HepG2 (cell line): ENCODE results near the gene HOXD12. TPM values are rescaled to one million over a fixed set of nuclear protein-coding genes. Genes with fewer than 3 reads are reported as not detected.

Source experiments
- ARID2 ChIP-seq: sonication (generic); formaldehyde crosslinking; IDR thresholded peaks from 2 replicates; pipeline ENCODE4 v1.8.1; 2022; ENCODE audit warnings: mild to moderate bottlenecking, missing genetic modification reagents, borderline replicate concordance
- ETV5 ChIP-seq: IDR thresholded peaks from 2 replicates; pipeline ENCODE4 v1.6.1; 2018; ENCODE audit warnings: missing biosample characterization, missing genetic modification reagents, inconsistent platforms, borderline replicate concordance
- JUNB ChIP-seq: sonication (generic); formaldehyde crosslinking; IDR thresholded peaks from 2 replicates; pipeline ENCODE4 v1.8.0; 2022; ENCODE audit warnings: missing genetic modification reagents, mild to moderate bottlenecking, borderline replicate concordance
- LRRFIP1 ChIP-seq: sonication (generic); formaldehyde crosslinking; conservative IDR thresholded peaks from 2 replicates; pipeline ENCODE4 v1.4.0; 2020; ENCODE audit warnings: missing genetic modification reagents
- MEF2D ChIP-seq: sonication (generic); formaldehyde crosslinking; IDR thresholded peaks from 2 replicates; pipeline ENCODE4 v1.5.1; 2020; ENCODE audit warnings: mild to moderate bottlenecking, missing genetic modification reagents
- MIER2 ChIP-seq: IDR thresholded peaks from 2 replicates; pipeline ENCODE4 v1.6.1; 2016; ENCODE audit warnings: missing biosample characterization, missing genetic modification reagents
- NKX3-1 ChIP-seq: sonication (generic); formaldehyde crosslinking; IDR thresholded peaks from 2 replicates; pipeline ENCODE4 v1.5.0; 2020; ENCODE audit warnings: missing genetic modification reagents
- RCOR2 ChIP-seq: IDR thresholded peaks from 2 replicates; pipeline ENCODE4 v1.6.1; 2016; ENCODE audit warnings: missing biosample characterization, missing genetic modification reagents
- TFDP2 ChIP-seq: sonication (generic); formaldehyde crosslinking; IDR thresholded peaks from 2 replicates; pipeline ENCODE4 v1.4.0; 2020; ENCODE audit warnings: missing genetic modification reagents
- THAP11 ChIP-seq: IDR thresholded peaks from 2 replicates; pipeline ENCODE4 v1.6.1; 2016; ENCODE audit warnings: missing biosample characterization, missing genetic modification reagents
- THRA ChIP-seq: sonication (generic); formaldehyde crosslinking; IDR thresholded peaks from 2 replicates; pipeline ENCODE4 v1.4.0; 2020; ENCODE audit warnings: missing genetic modification reagents, borderline replicate concordance
- ZFP36 ChIP-seq: fragments of 150-350 bp; IDR thresholded peaks from 2 replicates; pipeline ENCODE4 v1.6.1; 2018; ENCODE audit warnings: borderline replicate concordance, low read length, low read depth; ENCODE audit not compliant: partially characterized antibody
- ZMYM2 ChIP-seq: sonication (generic); formaldehyde crosslinking; IDR thresholded peaks from 2 replicates; pipeline ENCODE4 v1.8.0; 2022; ENCODE audit warnings: mild to moderate bottlenecking, missing genetic modification reagents
- ZNF12 ChIP-seq: sonication (generic); formaldehyde crosslinking; IDR thresholded peaks from 2 replicates; pipeline ENCODE4 v1.5.0; 2020; ENCODE audit warnings: missing genetic modification reagents
- ZNF333 ChIP-seq: sonication (generic); formaldehyde crosslinking; IDR thresholded peaks from 2 replicates; pipeline ENCODE4 v1.4.0; 2020; ENCODE audit warnings: mild to moderate bottlenecking, missing genetic modification reagents, borderline replicate concordance
- ZNF431 ChIP-seq: sonication (generic); formaldehyde crosslinking; IDR thresholded peaks from 2 replicates; pipeline ENCODE4 v1.9.0; 2022; ENCODE audit warnings: missing genetic modification reagents, low read depth, mild to moderate bottlenecking, borderline replicate concordance
- ZNF441 ChIP-seq: sonication (generic); formaldehyde crosslinking; IDR thresholded peaks from 2 replicates; pipeline ENCODE4 v1.7.0; 2021; ENCODE audit warnings: missing genetic modification reagents, borderline replicate concordance
- ZNF451 ChIP-seq: sonication (generic); formaldehyde crosslinking; IDR thresholded peaks from 2 replicates; pipeline ENCODE4 v1.5.0; 2020; ENCODE audit warnings: mild to moderate bottlenecking, missing genetic modification reagents
- ZNF460 ChIP-seq: sonication (generic); formaldehyde crosslinking; IDR thresholded peaks from 2 replicates; pipeline ENCODE4 v1.5.1; 2020; ENCODE audit warnings: missing genetic modification reagents, mild to moderate bottlenecking, borderline replicate concordance
- ZNF674 ChIP-seq: sonication (generic); formaldehyde crosslinking; IDR thresholded peaks from 2 replicates; pipeline ENCODE4 v1.5.0; 2020; ENCODE audit warnings: low read depth, mild to moderate bottlenecking, missing genetic modification reagents
- ZNF775 ChIP-seq: sonication (generic); formaldehyde crosslinking; IDR thresholded peaks from 2 replicates; pipeline ENCODE4 v1.4.0; 2020; ENCODE audit warnings: missing genetic modification reagents, mild to moderate bottlenecking, moderate library complexity, borderline replicate concordance
- ZNF782 ChIP-seq: sonication (generic); formaldehyde crosslinking; IDR thresholded peaks from 2 replicates; pipeline ENCODE4 v1.4.0; 2020; ENCODE audit warnings: missing genetic modification reagents, mild to moderate bottlenecking, borderline replicate concordance
- ZNF83 ChIP-seq: sonication (generic); formaldehyde crosslinking; IDR thresholded peaks from 2 replicates; pipeline ENCODE4 v1.4.0; 2020; ENCODE audit warnings: missing genetic modification reagents, mild to moderate bottlenecking, borderline replicate concordance
- polyA plus RNA-seq, 8 experiments: library from polyadenylated mRNA; depleted of rRNA in 3 of 8; stranded (reverse) in 7 of 8; unstranded in 1 of 8; fragments of >200 nt; fragmentation: Illumina TruSeq in 4 of 8; extraction: Trizol in 4 of 8; gene quantifications; 2 replicates each; pipeline versions ENCODE4 v1.2.1 to v1.2.3, GENCODE V29; 2011 to 2016; ENCODE audit warnings: low read depth in 4 of 8, missing spikeins in 1 of 8, mixed read lengths in 1 of 8; ENCODE audit not compliant: insufficient read depth in 1 of 8
- total RNA-seq, 5 experiments: library from RNA; depleted of rRNA; stranded (reverse); fragments of >200 nt; fragmentation: Illumina TruSeq; extraction: Trizol; gene quantifications; 2 replicates each; pipeline ENCODE4 v1.2.3, GENCODE V29; 2016; ENCODE audit warnings: low read depth in 1 of 5
- TF ChIP-seq, protein P1 (sequence below): sonication (generic); formaldehyde crosslinking; IDR thresholded peaks from 2 replicates; pipeline ENCODE4 v1.8.0; 2023; ENCODE audit warnings: mild to moderate bottlenecking, missing genetic modification reagents

HOXD12 gene
- total and polyA plus RNA-seq, 2 of the 13 experiments (the other 11 are each of a cell fraction or from before 2014, with no cell fraction given): not detected

DNA sequence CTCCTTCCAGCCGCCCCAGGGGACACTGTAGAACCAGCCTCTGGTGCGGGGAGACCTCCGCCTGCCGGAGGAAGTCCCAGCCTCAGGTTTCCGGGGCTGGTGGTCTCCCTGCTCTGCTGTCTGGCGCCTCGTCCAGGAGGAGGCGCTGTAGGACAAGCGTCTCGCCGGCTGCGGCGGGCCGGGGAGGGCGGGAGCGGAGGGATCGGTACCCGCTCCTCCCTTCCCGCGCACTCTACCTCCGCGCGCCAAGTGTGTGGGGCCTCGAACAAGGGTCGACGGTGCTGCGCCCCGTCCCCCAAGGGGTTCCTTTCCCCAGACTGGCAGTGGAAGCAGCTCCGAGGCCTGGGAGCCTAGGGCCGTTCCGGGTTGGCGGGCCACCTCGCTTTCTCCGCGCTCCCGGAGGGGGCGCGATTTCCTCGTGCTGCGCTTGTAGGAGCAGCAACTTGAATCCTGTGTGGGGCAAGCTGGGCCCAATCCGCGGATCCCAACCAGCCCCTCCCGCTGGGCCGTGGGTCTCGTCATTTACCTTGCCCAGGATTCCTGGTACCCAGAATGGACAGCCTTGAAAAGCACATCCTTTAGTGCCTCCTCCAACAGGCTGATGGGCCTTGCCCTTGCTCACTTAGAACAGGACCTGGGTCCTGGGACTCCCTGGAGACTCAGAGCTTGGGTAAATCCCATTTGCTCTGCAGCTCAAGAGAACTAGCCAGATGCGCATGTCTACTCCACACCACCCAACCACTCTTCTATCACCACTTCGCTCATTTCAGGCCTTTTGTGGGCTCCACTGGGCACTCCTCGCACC is 41.1 kb downstream of the HOXD12 start (continued):
- 0 out of 2 replicates have a peak, but pooled peaks have one; percentile 59 for TF ChIP-seq ZNF431
- TF ChIP-seq MEF2D (CRISPR knock-in tag): no peak
- no peak for TF ChIP-seq ZFP36
- TF ChIP-seq RCOR2 (CRISPR knock-in tag): no peak
- TF ChIP-seq LRRFIP1 (CRISPR knock-in tag): no peak; the same call in 1 of the 2 replicates
- peak; percentile 42; the same call in 1 of the 2 replicates for TF ChIP-seq THAP11
- no peak for TF ChIP-seq NKX3-1 (CRISPR knock-in tag)
- TF ChIP-seq ZNF782 (CRISPR knock-in tag): peak; percentile 66; the same call in 1 of the 2 replicates
- 0 out of 2 replicates have a peak, but pooled peaks have one; percentile 53 for TF ChIP-seq ARID2 (CRISPR knock-in tag)
- peak; percentile 75; the same call in 1 of the 2 replicates for TF ChIP-seq ZNF674 (CRISPR knock-in tag)
- peak; percentile 30; the same call in 1 of the 2 replicates for TF ChIP-seq ZNF12 (CRISPR knock-in tag)
- TF ChIP-seq ZMYM2: no peak
- peak; percentile 79 for TF ChIP-seq THRA
- TF ChIP-seq ZNF451 (CRISPR knock-in tag): 0 out of 2 replicates have a peak, but pooled peaks have one; percentile 65
- no peak for TF ChIP-seq ZNF333 (CRISPR knock-in tag)
- TF ChIP-seq ZNF460 (CRISPR knock-in tag): no peak
- no peak for TF ChIP-seq ZNF441 (CRISPR knock-in tag)
- TF ChIP-seq TFDP2 (CRISPR knock-in tag): peak; percentile 91
- no peak for TF ChIP-seq MIER2 (CRISPR knock-in tag)
- TF ChIP-seq, protein P1, sequence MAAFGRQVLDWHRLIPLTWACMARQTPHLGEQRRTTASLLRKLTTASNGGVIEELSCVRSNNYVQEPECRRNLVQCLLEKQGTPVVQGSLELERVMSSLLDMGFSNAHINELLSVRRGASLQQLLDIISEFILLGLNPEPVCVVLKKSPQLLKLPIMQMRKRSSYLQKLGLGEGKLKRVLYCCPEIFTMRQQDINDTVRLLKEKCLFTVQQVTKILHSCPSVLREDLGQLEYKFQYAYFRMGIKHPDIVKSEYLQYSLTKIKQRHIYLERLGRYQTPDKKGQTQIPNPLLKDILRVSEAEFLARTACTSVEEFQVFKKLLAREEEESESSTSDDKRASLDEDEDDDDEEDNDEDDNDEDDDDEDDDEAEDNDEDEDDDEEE (CRISPR knock-in tag): peak; percentile 86
- no peak for TF ChIP-seq ZNF775 (CRISPR knock-in tag)
- TF ChIP-seq ETV5 (CRISPR knock-in tag): peak; percentile 55
- no peak; the same call in 1 of the 2 replicates for TF ChIP-seq ZNF83
- no peak for TF ChIP-seq JUNB
